SK-N-SH treated with all-trans-retinoic acid at 6 μM for 48 hours (cell line): ENCODE data around the gene SLC34A2.

Experiments
- ATAC-seq: fragments of 200-7000 bp; cut with Tn5 transposase; 3 replicates; pipeline ENCODE4 v1.9.1; 2020; ENCODE audit warnings: mild to moderate bottlenecking, moderate library complexity
- ARNTL ChIP-seq: fragments of 450-650 bp; formaldehyde crosslinking; IDR thresholded peaks from 2 replicates; pipeline ENCODE4 v1.5.0; 2020; ENCODE audit warnings: low read depth, mild to moderate bottlenecking, moderate library complexity, borderline replicate concordance
- BACH2 ChIP-seq: fragments of 250-450 bp; sonication (Bioruptor Pico); IDR thresholded peaks from 2 replicates; pipeline ENCODE4 v1.9.0; 2021; ENCODE audit warnings: mild to moderate bottlenecking, borderline replicate concordance
- CSDC2 ChIP-seq: fragments of 250-450 bp; sonication (Bioruptor Pico); IDR thresholded peaks from 2 replicates; pipeline ENCODE4 v1.5.0; 2020; ENCODE audit warnings: mild to moderate bottlenecking, moderate library complexity
- ESRRG ChIP-seq: fragments of 250-450 bp; sonication (Bioruptor Pico); IDR thresholded peaks from 2 replicates; pipeline ENCODE4 v1.6.1; 2021; ENCODE audit warnings: mild to moderate bottlenecking
- ISL1 ChIP-seq: fragments of 250-450 bp; sonication (Bioruptor Pico); IDR thresholded peaks from 2 replicates; pipeline ENCODE4 v2.1.2; 2022; ENCODE audit warnings: mild to moderate bottlenecking, moderate library complexity
- OSR1 ChIP-seq: fragments of 250-450 bp; sonication (Bioruptor Pico); IDR thresholded peaks from 2 replicates; pipeline ENCODE4 v1.8.0; 2022; ENCODE audit warnings: moderate library complexity, mild to moderate bottlenecking, inconsistent platforms
- PATZ1 ChIP-seq: fragments of 250-450 bp; sonication (Bioruptor Pico); IDR thresholded peaks from 2 replicates; pipeline ENCODE4 v1.8.0; 2020; ENCODE audit warnings: mild to moderate bottlenecking, moderate library complexity, borderline replicate concordance
- POU6F1 ChIP-seq: fragments of 250-450 bp; sonication (Bioruptor Pico); IDR thresholded peaks from 2 replicates; pipeline ENCODE4 v1.8.0; 2021; ENCODE audit warnings: low read depth, mild to moderate bottlenecking, moderate library complexity, borderline replicate concordance
- RARB ChIP-seq: fragments of 250-450 bp; sonication (Bioruptor Pico); IDR thresholded peaks from 2 replicates; pipeline ENCODE4 v1.8.0; 2021; ENCODE audit warnings: mild to moderate bottlenecking, moderate library complexity
- SNAI2 ChIP-seq: fragments of 250-450 bp; sonication (Bioruptor Pico); IDR thresholded peaks from 2 replicates; pipeline ENCODE4 v1.5.0; 2020; ENCODE audit warnings: mild to moderate bottlenecking, moderate library complexity
- TCF4 ChIP-seq: fragments of 250-450 bp; sonication (Bioruptor Pico); IDR thresholded peaks from 2 replicates; pipeline ENCODE4 v1.8.0; 2021; ENCODE audit warnings: mild to moderate bottlenecking, moderate library complexity, borderline replicate concordance
- TOX ChIP-seq: fragments of 250-450 bp; sonication (Bioruptor Pico); IDR thresholded peaks from 2 replicates; pipeline ENCODE4 v1.8.0; 2021; ENCODE audit warnings: mild to moderate bottlenecking, moderate library complexity, borderline replicate concordance
- ZC3H10 ChIP-seq: fragments of 250-450 bp; sonication (Bioruptor Pico); IDR thresholded peaks from 2 replicates; pipeline ENCODE4 v1.5.1; 2021; ENCODE audit warnings: mild to moderate bottlenecking, moderate library complexity
- ZFP3 ChIP-seq: fragments of 250-450 bp; sonication (Bioruptor Pico); IDR thresholded peaks from 2 replicates; pipeline ENCODE4 v1.5.0; 2020; ENCODE audit warnings: mild to moderate bottlenecking, moderate library complexity
- ZFP30 ChIP-seq: fragments of 450-650 bp; formaldehyde crosslinking; IDR thresholded peaks from 2 replicates; pipeline ENCODE4 v1.5.0; 2022; ENCODE audit warnings: mild to moderate bottlenecking, moderate library complexity
- ZNF565 ChIP-seq: fragments of 450-650 bp; formaldehyde crosslinking; conservative IDR thresholded peaks from 2 replicates; pipeline ENCODE4 v1.5.0; 2020; ENCODE audit warnings: low read depth, mild to moderate bottlenecking, moderate library complexity
- ZNF70 ChIP-seq: fragments of 450-650 bp; formaldehyde crosslinking; IDR thresholded peaks from 2 replicates; pipeline ENCODE4 v1.5.0; 2020; ENCODE audit warnings: mild to moderate bottlenecking, moderate library complexity
- ZNF8 ChIP-seq: fragments of 450-650 bp; formaldehyde crosslinking; IDR thresholded peaks from 2 replicates; pipeline ENCODE4 v1.5.0; 2020; ENCODE audit warnings: mild to moderate bottlenecking, moderate library complexity
- TF ChIP-seq, protein P1 (sequence below): fragments of 250-450 bp; sonication (Bioruptor Pico); IDR thresholded peaks from 2 replicates; pipeline ENCODE4 v1.5.1; 2020; ENCODE audit warnings: low read depth, mild to moderate bottlenecking, moderate library complexity
- TF ChIP-seq, protein P2 (sequence below): fragments of 250-450 bp; sonication (Bioruptor Pico); IDR thresholded peaks from 2 replicates; pipeline ENCODE4 v1.5.0; 2020; ENCODE audit warnings: mild to moderate bottlenecking, moderate library complexity

Gene SLC34A2

GRCh38 chr4:25635501-25635900 is 20.1 kb upstream of the SLC34A2 start:
- TF ChIP-seq TOX (CRISPR knock-in tag) (no peak), ZC3H10 (no peak), OSR1 (CRISPR knock-in tag) (no peak), BACH2 (CRISPR knock-in tag) (no peak), ZNF8 (CRISPR knock-in tag) (no peak), ARNTL (CRISPR knock-in tag) (no peak), ESRRG (CRISPR knock-in tag) (no peak), POU6F1 (CRISPR knock-in tag) (no peak), RARB (CRISPR knock-in tag) (no peak), CSDC2 (CRISPR knock-in tag) (no peak), SNAI2 (CRISPR knock-in tag) (no peak), ZNF565 (CRISPR knock-in tag) (no peak), ISL1 (no peak), TCF4 (CRISPR knock-in tag) (no peak), ZFP30 (no peak)
- TF ChIP-seq, protein P1, sequence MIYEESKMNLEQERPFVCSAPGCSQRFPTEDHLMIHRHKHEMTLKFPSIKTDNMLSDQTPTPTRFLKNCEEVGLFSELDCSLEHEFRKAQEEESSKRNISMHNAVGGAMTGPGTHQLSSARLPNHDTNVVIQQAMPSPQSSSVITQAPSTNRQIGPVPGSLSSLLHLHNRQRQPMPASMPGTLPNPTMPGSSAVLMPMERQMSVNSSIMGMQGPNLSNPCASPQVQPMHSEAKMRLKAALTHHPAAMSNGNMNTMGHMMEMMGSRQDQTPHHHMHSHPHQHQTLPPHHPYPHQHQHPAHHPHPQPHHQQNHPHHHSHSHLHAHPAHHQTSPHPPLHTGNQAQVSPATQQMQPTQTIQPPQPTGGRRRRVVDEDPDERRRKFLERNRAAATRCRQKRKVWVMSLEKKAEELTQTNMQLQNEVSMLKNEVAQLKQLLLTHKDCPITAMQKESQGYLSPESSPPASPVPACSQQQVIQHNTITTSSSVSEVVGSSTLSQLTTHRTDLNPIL (CRISPR knock-in tag): no peak

GRCh38 chr4:25637581-25638220 is 17.9 kb upstream of the SLC34A2 start:
- no peak for ATAC-seq
- no peak for TF ChIP-seq TOX (CRISPR knock-in tag)
- no peak for TF ChIP-seq ZNF70 (CRISPR knock-in tag)
- TF ChIP-seq ZC3H10: no peak
- TF ChIP-seq OSR1 (CRISPR knock-in tag): no peak
- TF ChIP-seq ZFP3 (CRISPR knock-in tag): no peak
- TF ChIP-seq ZNF8 (CRISPR knock-in tag): no peak
- no peak for TF ChIP-seq POU6F1 (CRISPR knock-in tag)
- no peak for TF ChIP-seq TCF4 (CRISPR knock-in tag)
- TF ChIP-seq ZNF565 (CRISPR knock-in tag): no peak
- TF ChIP-seq, protein P1 (CRISPR knock-in tag): no peak
- TF ChIP-seq, protein P2, sequence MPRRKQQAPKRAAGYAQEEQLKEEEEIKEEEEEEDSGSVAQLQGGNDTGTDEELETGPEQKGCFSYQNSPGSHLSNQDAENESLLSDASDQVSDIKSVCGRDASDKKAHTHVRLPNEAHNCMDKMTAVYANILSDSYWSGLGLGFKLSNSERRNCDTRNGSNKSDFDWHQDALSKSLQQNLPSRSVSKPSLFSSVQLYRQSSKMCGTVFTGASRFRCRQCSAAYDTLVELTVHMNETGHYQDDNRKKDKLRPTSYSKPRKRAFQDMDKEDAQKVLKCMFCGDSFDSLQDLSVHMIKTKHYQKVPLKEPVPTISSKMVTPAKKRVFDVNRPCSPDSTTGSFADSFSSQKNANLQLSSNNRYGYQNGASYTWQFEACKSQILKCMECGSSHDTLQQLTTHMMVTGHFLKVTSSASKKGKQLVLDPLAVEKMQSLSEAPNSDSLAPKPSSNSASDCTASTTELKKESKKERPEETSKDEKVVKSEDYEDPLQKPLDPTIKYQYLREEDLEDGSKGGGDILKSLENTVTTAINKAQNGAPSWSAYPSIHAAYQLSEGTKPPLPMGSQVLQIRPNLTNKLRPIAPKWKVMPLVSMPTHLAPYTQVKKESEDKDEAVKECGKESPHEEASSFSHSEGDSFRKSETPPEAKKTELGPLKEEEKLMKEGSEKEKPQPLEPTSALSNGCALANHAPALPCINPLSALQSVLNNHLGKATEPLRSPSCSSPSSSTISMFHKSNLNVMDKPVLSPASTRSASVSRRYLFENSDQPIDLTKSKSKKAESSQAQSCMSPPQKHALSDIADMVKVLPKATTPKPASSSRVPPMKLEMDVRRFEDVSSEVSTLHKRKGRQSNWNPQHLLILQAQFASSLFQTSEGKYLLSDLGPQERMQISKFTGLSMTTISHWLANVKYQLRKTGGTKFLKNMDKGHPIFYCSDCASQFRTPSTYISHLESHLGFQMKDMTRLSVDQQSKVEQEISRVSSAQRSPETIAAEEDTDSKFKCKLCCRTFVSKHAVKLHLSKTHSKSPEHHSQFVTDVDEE (CRISPR knock-in tag): no peak
- no peak for TF ChIP-seq ARNTL (CRISPR knock-in tag)
- TF ChIP-seq PATZ1 (CRISPR knock-in tag): no peak
- no peak for TF ChIP-seq RARB (CRISPR knock-in tag)
- TF ChIP-seq CSDC2 (CRISPR knock-in tag): no peak
- no peak for TF ChIP-seq ESRRG (CRISPR knock-in tag)
- TF ChIP-seq, all 23 proteins: peak for 0

More at GRCh38 chr4:25635501-25635900, 20.1 kb upstream of the SLC34A2 start:
- no peak for ATAC-seq
